Epithelial cell of esophagus (primary cell): ENCODE results near the gene ARID3A.

Experiments used
- DNase-seq: peaks from one replicate; pipeline ENCODE4 v3.0.0; 2010; ENCODE audit warnings: low read depth
- H3K4me3 ChIP-seq: 2 replicates; pipeline ENCODE4 v1.5.1; 2011; ENCODE audit warnings: mild to moderate bottlenecking, low read length, control low read depth
- CTCF ChIP-seq: IDR thresholded peaks from 2 replicates; pipeline ENCODE4 v1.5.1; 2011; ENCODE audit warnings: low read depth, mild to moderate bottlenecking, low read length, control low read depth, inconsistent platforms; ENCODE audit not compliant: insufficient read depth; ENCODE audit errors: missing control alignments

ARID3A gene

GRCh38 chr19:933553-933882, 7.7 kb downstream of the ARID3A start:
- H3K4me3 ChIP-seq: no peak overlapping the region
- no peak for TF ChIP-seq CTCF
- no peak for DNase-seq

- TF ChIP-seq CTCF: no peak
- H3K4me3 ChIP-seq: no peak overlapping the region
- DNase-seq: no peak
These were observed 8.5 kb downstream of the ARID3A start for GRCh38 chr19:934197-934840.

GRCh38 chr19:934865-935479, 9.1 kb downstream of the ARID3A start:
- no peak for DNase-seq
- H3K4me3 ChIP-seq: no peak overlapping the region
- TF ChIP-seq CTCF: no peak

GRCh38 chr19:936175-936546, 10.3 kb downstream of the ARID3A start:
- no peak for TF ChIP-seq CTCF
- H3K4me3 ChIP-seq: no peak overlapping the region
- no peak for DNase-seq

GRCh38 chr19:937259-937694, 11.4 kb downstream of the ARID3A start:
- H3K4me3 ChIP-seq: no peak overlapping the region
- DNase-seq: no peak
- no peak for TF ChIP-seq CTCF

GRCh38 chr19:938233-938923, 12.5 kb downstream of the ARID3A start:
- no peak overlapping the region for H3K4me3 ChIP-seq
- no peak for TF ChIP-seq CTCF
- no peak for DNase-seq
